ENCODE results near the gene SAMD7. TPM values are rescaled to one million over a fixed set of nuclear protein-coding genes. Genes with fewer than 3 reads are reported as not detected.

Gene SAMD7
- total RNA-seq, 1 donor from 2014 or later, result not detected

GRCh38 chr3:169964176-169964575, 52.8 kb downstream of the SAMD7 start:
- TF ChIP-seq CTCF (IDR thresholded peaks at IDR 0.05) (no peak), EZH2phosphoT487 (IDR thresholded peaks at IDR 0.05) (no peak), EZH2 (IDR thresholded peaks at IDR 0.05) (no peak)
- peaks cover 9% of the 10 kb centered on the region for H3F3A ChIP-seq (ENCODE audit: low read depth)
- Mint-ChIP-seq H3K4me1 (peaks cover 20% of the 10 kb centered on the region), H3K27me3 (ENCODE audit: insufficient read depth, low read depth) (no peaks in the 10 kb centered on the region), H3K36me3 (peaks cover 2% of the 10 kb centered on the region), H3K27ac (no peak overlapping the region), H3K9me3 (no peaks in the 10 kb centered on the region), H3K4me3 (no peak overlapping the region)
- H3K36me3 ChIP-seq, result no peaks in the 10 kb centered on the region
- no peak overlapping the region for H3K4me3 ChIP-seq
- no peak overlapping the region for H2AFZ ChIP-seq (replicated peaks)
- no peaks in the 10 kb centered on the region for H3K27me3 ChIP-seq
- H3K27ac ChIP-seq, result no peak overlapping the region
- DNase-seq (ENCODE audit: low spot score), result no peak
- H3K9me3 ChIP-seq (ENCODE audit: low read depth), result no peaks in the 10 kb centered on the region
- H3K4me1 ChIP-seq, result peaks cover 14% of the 10 kb centered on the region
- H4K20me1 ChIP-seq (ENCODE audit: low read depth), result peaks cover 21% of the 10 kb centered on the region
- peaks cover 26% of the 10 kb centered on the region for H3K79me2 ChIP-seq (ENCODE audit: low read depth)
- H3K4me2 ChIP-seq, result no peak overlapping the region
- H3K9ac ChIP-seq, result no peak overlapping the region

DNA sequence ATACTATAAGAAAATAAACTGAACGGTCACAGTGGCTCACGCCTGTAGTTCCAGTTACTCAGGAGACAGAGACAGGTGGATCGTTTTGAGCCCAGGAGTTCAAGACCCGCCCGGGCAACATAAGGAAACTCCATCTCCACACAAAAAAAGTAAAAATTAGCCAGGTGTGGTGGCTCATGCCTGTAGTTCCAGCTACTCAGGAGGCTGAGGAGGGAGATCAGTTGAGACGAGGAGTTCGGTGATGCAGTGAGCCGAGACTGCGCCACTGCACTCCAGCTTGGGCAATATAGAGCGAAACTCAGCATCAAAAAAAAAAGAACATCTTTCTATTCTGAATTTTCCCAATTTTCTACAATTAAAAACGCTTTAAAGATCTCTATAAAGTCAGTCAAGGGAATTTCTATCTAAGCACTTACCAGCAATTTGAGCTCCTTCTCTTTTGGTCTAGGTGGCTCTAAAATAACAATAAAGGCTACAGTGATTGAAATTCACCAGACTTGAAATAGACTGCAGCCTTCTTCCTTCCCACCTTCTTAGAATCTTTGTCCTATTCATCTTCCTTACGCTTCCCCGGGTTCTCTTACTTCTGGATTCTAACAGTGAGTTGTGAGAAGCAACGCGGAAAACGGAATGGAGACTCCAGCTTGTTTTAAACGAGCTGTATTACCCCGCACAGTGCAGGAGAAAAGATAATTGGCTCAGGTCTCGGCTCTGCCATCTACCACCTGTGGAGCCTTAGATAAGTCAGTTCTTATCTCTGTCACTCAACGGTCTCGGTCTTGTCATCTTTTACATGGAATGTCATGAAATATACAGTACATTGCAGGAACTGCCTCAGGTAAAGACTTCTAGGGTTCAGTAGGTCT, 54.4 kb downstream of the SAMD7 start:
- peak overlapping the region; percentile 83 for H3K4me2 ChIP-seq
- H3K27me3 ChIP-seq, result no peaks in the 10 kb centered on the region
- H3K4me3 ChIP-seq, result peak overlapping the region; percentile 85
- no peak overlapping the region for H3K9ac ChIP-seq
- H3K79me2 ChIP-seq (ENCODE audit: low read depth), result peaks cover 42% of the 10 kb centered on the region
- peaks cover 9% of the 10 kb centered on the region for H3F3A ChIP-seq (ENCODE audit: low read depth)
- H3K4me1 ChIP-seq, result peaks cover 19% of the 10 kb centered on the region
- peaks cover 36% of the 10 kb centered on the region for H4K20me1 ChIP-seq (ENCODE audit: low read depth)
- no peaks in the 10 kb centered on the region for H3K9me3 ChIP-seq (ENCODE audit: low read depth)
- peak; percentile 58 for TF ChIP-seq EZH2phosphoT487 (IDR thresholded peaks at IDR 0.05)
- no peak for TF ChIP-seq EZH2 (IDR thresholded peaks at IDR 0.05)
- Mint-ChIP-seq H3K4me1 (peaks cover 20% of the 10 kb centered on the region), H3K36me3 (peaks cover 4% of the 10 kb centered on the region), H3K9me3 (no peaks in the 10 kb centered on the region), H3K4me3 (peak overlapping the region; percentile 91), H3K27me3 (ENCODE audit: insufficient read depth, low read depth) (no peaks in the 10 kb centered on the region), H3K27ac (peak overlapping the region; percentile 98)
- no peaks in the 10 kb centered on the region for H3K36me3 ChIP-seq
- H2AFZ ChIP-seq (replicated peaks), result peak overlapping the region; percentile 78
- DNase-seq (ENCODE audit: low spot score), result peak; percentile 77
- peak overlapping the region; percentile 60 for H3K27ac ChIP-seq

DNA sequence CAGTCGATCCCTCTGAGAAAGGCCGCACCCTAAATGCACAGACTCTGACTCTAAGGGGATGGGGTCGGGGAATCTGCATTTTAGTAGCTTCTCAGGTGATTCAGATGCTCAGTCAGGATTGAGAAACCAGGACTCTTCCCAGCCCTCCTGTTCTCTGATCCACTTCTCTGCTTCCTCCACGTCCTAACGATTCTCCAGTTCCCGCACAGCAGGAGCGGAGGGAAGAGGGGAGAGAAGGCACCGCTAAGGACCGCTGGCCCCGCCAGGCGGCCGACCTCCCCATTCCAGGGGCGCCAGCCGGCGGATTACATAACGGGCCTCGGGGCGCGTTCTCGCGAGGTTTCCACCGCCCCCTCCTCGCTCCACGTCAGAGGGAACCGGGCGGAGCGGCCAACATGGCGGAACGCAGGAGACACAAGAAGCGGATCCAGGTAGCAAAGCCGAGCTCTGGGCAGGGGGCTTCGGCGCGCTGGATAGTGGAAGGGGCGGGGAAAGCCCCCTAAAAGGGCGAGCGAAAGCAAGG, 55.1 kb downstream of the SAMD7 start, which contains the start of gene SEC62:
TSS of gene SEC62 (plus strand) at position 380 of the 523 bp plus-strand sequence. CDS start at position 396, 16 bp downstream.
- Histone ChIP-seq H3K79me2 (ENCODE audit: low read depth) (peaks cover 49% of the 10 kb centered on the region), H3K4me2 (peak within 1 kb of the TSS; percentile 83), H3K9me3 (ENCODE audit: low read depth) (no peaks in the 10 kb centered on the region), H3K27me3 (no peaks in the 10 kb centered on the region), H3K27ac (peak within 1 kb of the TSS; percentile 97), H3K36me3 (no peaks in the 10 kb centered on the region), H3K9ac (peak within 1 kb of the TSS; percentile 94), H3K4me3 (peak within 1 kb of the TSS; percentile 85), H3K4me1 (peaks cover 19% of the 10 kb centered on the region), H4K20me1 (ENCODE audit: low read depth) (peaks cover 43% of the 10 kb centered on the region), H3F3A (ENCODE audit: low read depth) (peaks cover 9% of the 10 kb centered on the region), H2AFZ (replicated peaks) (peak within 1 kb of the TSS; percentile 78)
- Mint-ChIP-seq H3K4me1 (peaks cover 20% of the 10 kb centered on the region), H3K36me3 (peaks cover 4% of the 10 kb centered on the region), H3K27me3 (ENCODE audit: insufficient read depth, low read depth) (no peaks in the 10 kb centered on the region), H3K27ac (peak within 1 kb of the TSS; percentile 98), H3K4me3 (peak within 1 kb of the TSS; percentile 91), H3K9me3 (no peaks in the 10 kb centered on the region)
- DNase-seq (ENCODE audit: low spot score), result peak; percentile 98
- TF ChIP-seq EZH2 (IDR thresholded peaks at IDR 0.05) (no peak), EZH2phosphoT487 (IDR thresholded peaks at IDR 0.05) (peak; percentile 1), CTCF (IDR thresholded peaks at IDR 0.05) (peak; percentile 42)
